NCI-H82 treated with DMSO at 0.1 percent for 48 hours (cell line): Measurements from ENCODE around the gene RAB5IF.
"Not testable (repeated sequence)": the region's sequence is repeated elsewhere in the genome, so short reads cannot be mapped to it uniquely, and the experiment has no call there.

Source experiments
- DNase-seq: peaks from one replicate; lab custom pipeline; 2025; ENCODE audit not compliant: unreplicated experiment; lab: John Stamatoyannopoulos, UW

RAB5IF gene

GRCh38 chr20:36605399-36606157 is at the start of gene RAB5IF:
TSS of gene RAB5IF (plus strand) at chr20:36605779. CDS start at chr20:36605952, 173 bp downstream.
- DNase-seq, result peak; percentile 96

GRCh38 chr20:36562724-36563123 is 42.9 kb upstream of the RAB5IF start:
- DNase-seq, result no peak

GRCh38 chr20:36563374-36563773 is 42.2 kb upstream of the RAB5IF start:
- no peak for DNase-seq

- DNase-seq, result not testable (repeated sequence)
Measured at GRCh38 chr20:36564078-36564725, 41.4 kb upstream of the RAB5IF start.

GRCh38 chr20:36564726-36565121 is 40.9 kb upstream of the RAB5IF start:
- not testable (repeated sequence) for DNase-seq

DNA sequence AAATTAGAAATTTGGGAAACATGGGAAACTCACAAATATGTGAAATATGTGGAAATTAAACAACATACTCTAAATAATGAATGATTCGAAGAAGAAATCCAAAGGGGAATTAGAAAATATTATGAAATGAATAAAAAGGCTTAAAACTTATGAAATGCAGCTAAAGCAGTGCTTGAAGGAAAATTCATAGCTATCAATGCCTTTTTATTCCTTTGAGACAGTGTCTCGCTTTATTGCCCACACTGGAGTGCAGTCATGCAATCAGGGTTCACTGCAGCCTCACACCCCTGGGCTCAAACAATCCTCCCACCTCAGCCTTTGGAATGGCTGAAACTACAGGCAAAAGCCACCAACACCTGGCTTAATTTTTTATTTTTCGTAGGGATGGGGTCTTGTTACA is 40.1 kb upstream of the RAB5IF start:
- no peak for DNase-seq

- DNase-seq, result no peak
Measured at GRCh38 chr20:36569847-36570429, 35.6 kb upstream of the RAB5IF start.

GRCh38 chr20:36571564-36572504 is 33.7 kb upstream of the RAB5IF start:
- no peak for DNase-seq

- DNase-seq, result no peak
Measured at GRCh38 chr20:36572701-36573102, 32.9 kb upstream of the RAB5IF start.

- DNase-seq, result peak; percentile 79
Measured at GRCh38 chr20:36573103-36573797, 32.3 kb upstream of the RAB5IF start, which contains the start of gene TGIF2. TSS of gene TGIF2 (plus strand) at chr20:36573597. CDS start at chr20:36578775, 5,178 bp downstream.

- no peak for DNase-seq
Measured at GRCh38 chr20:36573798-36574365, 31.7 kb upstream of the RAB5IF start.

DNA sequence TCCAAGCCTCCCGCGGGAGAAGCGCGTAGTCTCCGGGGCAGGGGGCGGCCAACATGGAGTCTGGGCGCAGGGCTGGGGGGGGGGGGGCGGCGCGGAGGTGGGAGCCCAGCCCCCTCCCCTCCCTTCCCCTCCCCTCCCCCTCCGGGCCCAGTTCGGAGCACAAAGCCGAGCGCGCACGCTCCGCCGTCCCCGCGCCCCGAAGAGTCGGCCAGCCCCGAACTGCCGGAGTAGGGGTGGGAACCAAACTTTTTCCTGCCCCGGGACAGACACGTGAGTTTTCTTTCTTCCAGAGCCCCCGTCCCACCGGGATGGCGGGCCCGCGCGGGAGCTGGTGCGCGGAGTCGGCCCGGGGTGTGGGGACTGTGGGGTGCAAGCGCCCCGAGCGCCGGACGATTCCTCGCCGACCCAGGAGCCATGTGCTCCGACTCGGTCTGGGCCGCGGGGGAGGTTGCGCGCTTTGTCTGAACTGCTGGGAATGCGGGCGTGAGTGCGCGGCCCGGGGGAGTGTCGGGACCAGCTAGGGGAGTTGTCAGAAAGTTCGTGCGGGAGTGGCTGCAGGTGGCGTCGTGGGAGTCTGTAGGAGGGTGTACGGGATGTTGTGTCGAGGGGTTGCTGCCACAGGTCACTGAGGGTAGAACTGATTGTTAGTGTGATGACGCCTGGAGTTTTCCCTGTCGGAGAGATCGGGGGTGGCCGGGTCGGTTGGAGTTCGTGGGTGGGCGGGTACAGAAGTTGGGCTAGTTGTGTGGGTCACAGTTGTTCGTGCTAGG is 31.0 kb upstream of the RAB5IF start:
- peak; percentile 45 for DNase-seq

DNA sequence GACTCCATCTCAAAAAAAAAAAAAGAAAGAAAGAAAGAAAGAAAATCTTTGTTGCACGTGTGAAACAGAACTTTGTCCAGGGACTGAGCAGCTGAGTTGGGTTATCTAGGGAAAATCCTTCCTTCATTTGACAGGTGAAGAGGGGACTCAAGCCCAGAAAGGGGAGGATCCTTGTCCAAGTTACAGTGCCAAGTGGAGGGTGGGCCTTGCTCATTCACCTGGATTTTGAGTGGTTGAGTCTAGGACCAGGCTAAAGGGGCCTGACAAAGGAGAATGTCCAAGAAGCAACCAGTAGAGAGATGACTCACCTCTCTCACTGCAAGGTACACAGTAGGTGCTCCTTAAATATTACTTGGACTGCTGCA is 29.5 kb upstream of the RAB5IF start:
- no peak for DNase-seq

DNA sequence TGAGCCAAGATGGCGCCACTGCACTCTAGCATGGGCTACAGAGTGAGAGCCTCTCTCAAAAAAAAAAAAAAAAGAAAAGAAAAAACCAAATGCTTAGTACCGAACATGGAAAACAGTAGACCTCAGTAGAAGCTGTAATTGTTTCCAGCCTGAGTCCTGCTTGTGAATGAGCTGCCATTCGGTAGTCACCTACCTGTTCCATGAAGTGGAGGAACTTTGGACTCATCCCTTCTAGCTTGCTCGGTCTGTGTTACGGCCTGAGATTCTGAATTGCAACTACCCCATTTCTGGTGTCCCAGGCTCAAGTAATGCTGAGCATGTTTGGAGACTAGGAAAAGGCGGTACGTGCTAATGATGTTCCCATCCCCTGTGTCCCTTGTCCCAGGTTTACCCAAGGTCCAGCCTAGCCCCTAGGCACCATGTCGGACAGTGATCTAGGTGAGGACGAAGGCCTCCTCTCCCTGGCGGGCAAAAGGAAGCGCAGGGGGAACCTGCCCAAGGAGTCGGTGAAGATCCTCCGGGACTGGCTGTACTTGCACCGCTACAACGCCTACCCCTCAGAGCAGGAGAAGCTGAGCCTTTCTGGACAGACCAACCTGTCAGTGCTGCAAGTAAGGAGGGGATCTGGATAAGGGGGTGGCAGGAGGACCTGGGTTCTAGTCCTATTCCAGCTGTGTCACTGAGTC is 27.1 kb upstream of the RAB5IF start:
- no peak for DNase-seq

DNA sequence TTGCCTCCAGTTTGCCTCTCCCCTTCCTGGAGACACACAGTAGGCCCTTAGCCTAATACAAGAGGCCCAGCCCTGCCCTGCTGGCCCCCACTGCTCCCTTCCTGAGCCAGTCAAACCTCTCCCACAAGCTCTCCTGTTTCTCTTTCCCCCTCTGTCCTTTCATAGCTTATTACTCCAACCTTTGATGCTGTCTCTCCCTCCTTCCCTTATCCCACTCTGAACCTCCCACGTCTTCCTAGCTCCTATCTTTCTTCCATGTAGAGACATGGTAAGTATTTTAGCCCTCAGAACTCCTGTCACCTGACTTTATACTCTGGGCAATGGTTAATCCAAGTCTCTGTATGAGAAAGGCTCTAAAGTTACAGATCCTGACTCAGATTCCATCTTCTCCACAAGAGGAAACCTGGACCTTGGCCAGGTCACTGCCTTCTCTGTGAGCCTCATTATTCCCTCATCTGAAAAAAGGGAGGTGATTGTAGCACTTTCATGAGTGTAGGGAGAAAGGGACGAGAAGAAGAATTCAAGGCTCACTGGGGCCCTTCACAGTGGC is 25.5 kb upstream of the RAB5IF start:
- no peak for DNase-seq

DNA sequence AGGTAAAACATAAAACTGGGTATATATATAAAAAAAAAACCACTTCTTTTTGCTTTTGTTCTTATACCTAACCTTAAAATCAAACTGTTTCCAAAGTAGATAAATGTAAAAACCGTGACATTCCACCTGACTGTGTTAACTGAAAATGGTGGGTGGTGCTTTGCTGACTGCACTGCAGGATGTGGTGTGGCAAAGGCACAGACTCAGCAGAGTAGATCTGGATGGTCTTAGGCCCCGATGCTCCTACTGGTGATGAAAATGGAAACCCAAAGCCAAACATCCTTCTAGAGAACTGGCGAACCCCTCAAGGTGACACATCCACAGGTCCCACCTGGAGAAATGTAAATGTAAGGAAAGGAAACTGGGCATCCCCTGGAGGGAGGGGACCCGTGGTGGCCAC is 23.3 kb upstream of the RAB5IF start:
- no peak for DNase-seq

- DNase-seq, result no peak
Measured at GRCh38 chr20:36582821-36583220, 22.8 kb upstream of the RAB5IF start.

DNA sequence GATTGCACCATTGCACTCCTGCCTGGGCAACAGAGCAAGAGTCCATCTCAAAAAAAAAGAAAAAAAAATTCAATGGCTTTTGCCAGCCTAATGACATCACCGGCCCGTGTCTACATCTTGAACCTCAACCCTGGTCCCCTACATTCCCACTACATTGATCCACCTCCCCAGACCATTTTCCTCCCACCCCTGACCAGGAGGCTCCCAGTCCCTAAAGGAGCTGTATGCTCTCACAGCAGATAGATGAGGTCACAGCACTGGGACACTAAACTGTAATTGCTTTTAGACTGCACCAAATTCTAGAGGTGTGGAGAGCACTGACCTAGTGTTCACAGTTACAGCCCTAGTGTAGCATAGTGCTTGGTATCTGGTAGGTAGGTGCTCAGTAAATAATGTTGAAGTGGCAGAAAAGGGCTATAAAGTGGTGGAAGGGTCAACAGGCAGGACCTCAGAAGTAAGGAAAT is 21.5 kb upstream of the RAB5IF start:
- no peak for DNase-seq
